ENCODE results near the gene LRRTM4. TPM values are rescaled to one million over a fixed set of nuclear protein-coding genes. Genes with fewer than 3 reads are reported as not detected.
"Not testable (repeated sequence)": the region's sequence is repeated elsewhere in the genome, so short reads cannot be mapped to it uniquely, and the experiment has no call there.

The LRRTM4 gene
- total and polyA plus RNA-seq, 4 experiments from 2014 or later = not detected

DNA sequence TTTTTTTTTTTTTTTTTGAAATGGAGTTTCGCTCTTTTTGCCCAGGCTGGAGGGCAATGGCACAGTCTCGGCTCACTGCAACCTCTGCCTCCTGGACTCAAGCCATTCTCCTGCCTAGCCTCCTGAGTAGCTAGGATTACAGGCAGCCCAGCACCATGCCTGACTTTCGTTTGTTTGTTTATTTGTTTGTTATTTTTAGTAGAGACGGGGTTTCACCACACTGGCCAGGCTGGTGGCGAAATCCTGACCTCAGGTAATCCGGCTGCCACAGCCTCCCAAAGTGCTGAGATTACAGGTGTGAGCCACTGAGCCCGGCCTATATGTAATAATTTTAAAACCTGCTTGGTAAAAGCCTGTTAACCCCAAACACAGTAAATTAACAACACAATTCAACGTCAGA lies 435.7 kb downstream of the LRRTM4 start:
- no peak for DNase-seq
- CTCF ChIA-PET (ENCODE audit: partially characterized antibody) = no interaction called here
- H3K36me3 ChIP-seq (ENCODE audit: insufficient read depth, low read length) = no peaks in the 10 kb centered on the region
- H3K27me3 ChIP-seq (ENCODE audit: insufficient read depth, low read length) = no peaks in the 10 kb centered on the region
- intact Hi-C loops (cut with micrococcal nuclease) = no loop called here
- Mint-ChIP-seq H3K27me3 (no peaks in the 10 kb centered on the region), H3K4me1 (no peaks in the 10 kb centered on the region), H3K4me3 (no peak overlapping the region), H3K36me3 (no peaks in the 10 kb centered on the region), H3K9me3 (peaks cover 0 to 15% (median 12%) of the 10 kb centered on the region in 8 donors), H3K27ac (no peak overlapping the region)
- H3K27ac ChIP-seq (ENCODE audit: low read depth, low read length) = no peak overlapping the region
- no peaks in the 10 kb centered on the region for H3K4me1 ChIP-seq (ENCODE audit: insufficient read depth, low read length)
- no peaks in the 10 kb centered on the region for H3K9me3 ChIP-seq (ENCODE audit: control insufficient read depth in 1 of 2, low read length in 2 of 2)
- no peak overlapping the region for H3K4me3 ChIP-seq (ENCODE audit: low read length in 2 of 2)
- POLR2A ChIA-PET (ENCODE audit: partially characterized antibody) = no interaction called here

DNA sequence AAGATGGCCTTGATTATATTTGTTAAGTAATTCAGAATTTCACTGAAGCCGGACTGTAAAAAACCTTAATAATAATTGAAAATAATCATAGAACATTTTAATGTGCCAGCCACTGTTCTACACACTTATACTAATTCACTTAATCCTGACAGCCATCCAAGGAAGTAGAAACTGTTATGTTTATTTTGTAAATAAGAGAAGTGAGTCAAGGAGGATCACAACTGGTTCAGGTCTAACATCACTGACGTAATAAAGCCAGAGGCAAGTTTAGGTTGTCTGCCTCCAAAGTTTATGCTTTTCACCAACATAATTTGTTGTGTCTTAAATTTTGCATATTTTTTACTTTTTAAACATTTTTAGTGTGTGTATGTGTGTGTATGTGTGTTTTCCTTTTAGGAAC lies 436.1 kb downstream of the LRRTM4 start:
- Histone ChIP-seq H3K27me3 (ENCODE audit: insufficient read depth, low read length) (no peaks in the 10 kb centered on the region), H3K4me3 (ENCODE audit: low read length in 2 of 2) (no peak overlapping the region), H3K9me3 (ENCODE audit: control insufficient read depth in 1 of 2, low read length in 2 of 2) (no peaks in the 10 kb centered on the region), H3K4me1 (ENCODE audit: insufficient read depth, low read length) (no peaks in the 10 kb centered on the region), H3K27ac (ENCODE audit: low read depth, low read length) (no peak overlapping the region), H3K36me3 (ENCODE audit: insufficient read depth, low read length) (no peaks in the 10 kb centered on the region)
- intact Hi-C loops (cut with micrococcal nuclease) = no loop called here
- Mint-ChIP-seq H3K27ac (no peak overlapping the region), H3K36me3 (no peaks in the 10 kb centered on the region), H3K9me3 (peaks cover 0 to 14% (median 12%) of the 10 kb centered on the region in 8 donors), H3K4me1 (no peaks in the 10 kb centered on the region), H3K27me3 (no peaks in the 10 kb centered on the region), H3K4me3 (no peak overlapping the region)
- ChIA-PET POLR2A (ENCODE audit: partially characterized antibody) (no interaction called here), CTCF (ENCODE audit: partially characterized antibody) (no interaction called here)
- DNase-seq = no peak

DNA sequence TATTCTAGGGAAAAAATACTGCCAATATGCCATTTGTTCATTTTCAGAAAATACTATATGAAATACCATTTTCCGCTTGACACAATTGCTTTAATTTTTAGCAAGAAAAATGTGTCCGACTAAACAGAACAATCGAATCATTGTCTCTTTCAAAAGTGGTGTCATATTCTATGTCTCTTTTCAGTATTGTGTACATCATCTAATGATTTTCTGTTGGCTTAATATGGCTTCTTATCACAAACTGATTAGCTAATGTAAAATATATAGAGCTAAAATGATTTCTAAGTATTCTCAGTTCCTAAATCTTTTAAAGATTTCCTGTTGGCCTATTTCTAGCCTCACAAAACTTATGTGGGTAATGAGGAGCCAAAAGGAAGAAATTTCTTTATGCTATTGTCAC lies 436.6 kb downstream of the LRRTM4 start:
- DNase-seq = no peak
- H3K9me3 ChIP-seq (ENCODE audit: control insufficient read depth in 1 of 2, low read length in 2 of 2) = no peaks in the 10 kb centered on the region
- Mint-ChIP-seq H3K36me3 (no peaks in the 10 kb centered on the region), H3K4me1 (no peaks in the 10 kb centered on the region), H3K27ac (no peak overlapping the region), H3K9me3 (peaks cover 0 to 19% (median 11%) of the 10 kb centered on the region in 8 donors), H3K4me3 (no peak overlapping the region), H3K27me3 (no peaks in the 10 kb centered on the region)
- intact Hi-C loops (cut with micrococcal nuclease) = no loop called here
- H3K27me3 ChIP-seq (ENCODE audit: insufficient read depth, low read length) = no peaks in the 10 kb centered on the region
- H3K27ac ChIP-seq (ENCODE audit: low read depth, low read length) = no peak overlapping the region
- ChIA-PET CTCF (ENCODE audit: partially characterized antibody) (no interaction called here), POLR2A (ENCODE audit: partially characterized antibody) (no interaction called here)
- no peaks in the 10 kb centered on the region for H3K4me1 ChIP-seq (ENCODE audit: insufficient read depth, low read length)
- H3K36me3 ChIP-seq (ENCODE audit: insufficient read depth, low read length) = no peaks in the 10 kb centered on the region
- no peak overlapping the region for H3K4me3 ChIP-seq (ENCODE audit: low read length in 2 of 2)

DNA sequence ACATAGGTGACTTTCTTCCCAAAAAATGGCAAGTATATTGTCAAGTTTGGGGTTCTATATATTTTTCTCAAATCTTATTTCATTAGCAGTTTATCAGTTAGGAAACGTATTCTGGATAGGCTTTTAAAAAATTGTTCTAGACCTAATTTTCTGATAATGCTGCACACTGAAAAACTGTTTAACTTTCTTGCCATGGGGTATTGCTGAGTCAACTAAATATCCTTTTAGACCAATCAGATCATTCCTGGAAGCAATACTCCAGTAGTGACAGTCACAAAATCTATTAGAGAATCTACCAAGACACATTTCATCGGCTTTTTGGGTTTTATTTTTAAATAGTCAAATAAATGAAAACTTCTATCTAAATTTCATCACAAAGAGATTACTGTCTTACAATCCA lies 440.6 kb downstream of the LRRTM4 start:
- Histone ChIP-seq H3K4me1 (ENCODE audit: insufficient read depth, low read length) (no peaks in the 10 kb centered on the region), H3K4me3 (ENCODE audit: low read length in 2 of 2) (no peak overlapping the region), H3K27me3 (ENCODE audit: insufficient read depth, low read length) (no peaks in the 10 kb centered on the region), H3K9me3 (ENCODE audit: control insufficient read depth in 1 of 2, low read length in 2 of 2) (no peaks in the 10 kb centered on the region), H3K36me3 (ENCODE audit: insufficient read depth, low read length) (no peaks in the 10 kb centered on the region), H3K27ac (ENCODE audit: low read depth, low read length) (no peak overlapping the region)
- Mint-ChIP-seq H3K27ac (no peak overlapping the region), H3K27me3 (no peaks in the 10 kb centered on the region), H3K36me3 (no peaks in the 10 kb centered on the region), H3K9me3 (peaks cover 0 to 14% (median 7%) of the 10 kb centered on the region in 8 donors), H3K4me1 (no peaks in the 10 kb centered on the region), H3K4me3 (no peak overlapping the region)
- intact Hi-C loops (cut with micrococcal nuclease) = no loop called here
- ChIA-PET CTCF (ENCODE audit: partially characterized antibody) (no interaction called here), POLR2A (ENCODE audit: partially characterized antibody) (no interaction called here)
- DNase-seq = no peak

DNA sequence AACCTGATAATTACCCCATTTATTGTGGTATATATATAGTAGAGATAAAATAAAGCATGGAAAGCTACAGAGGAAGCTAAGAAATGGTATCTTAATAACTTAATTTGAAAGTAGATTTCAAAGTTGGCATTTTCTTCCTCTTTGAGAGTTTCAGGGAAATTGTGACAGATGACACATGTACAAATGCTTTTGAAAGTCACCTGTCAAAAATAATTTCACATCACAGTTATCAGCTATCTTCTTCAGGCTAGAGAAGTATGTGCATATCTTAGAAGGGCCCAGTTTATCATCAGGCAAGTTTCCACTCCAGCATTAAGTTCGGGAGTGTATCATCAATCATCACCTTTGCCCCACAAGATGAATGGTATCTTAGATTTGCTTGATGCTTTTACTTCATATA lies 457.9 kb downstream of the LRRTM4 start:
- ChIA-PET CTCF (ENCODE audit: partially characterized antibody) (no interaction called here), POLR2A (ENCODE audit: partially characterized antibody) (no interaction called here)
- Mint-ChIP-seq H3K27me3 (no peaks in the 10 kb centered on the region), H3K27ac (no peak overlapping the region), H3K36me3 (no peaks in the 10 kb centered on the region), H3K9me3 (peaks cover 0 to 20% (median 7%) of the 10 kb centered on the region in 8 donors), H3K4me1 (no peaks in the 10 kb centered on the region), H3K4me3 (no peak overlapping the region)
- intact Hi-C loops (cut with micrococcal nuclease) = no loop called here
- no peaks in the 10 kb centered on the region for H3K27me3 ChIP-seq (ENCODE audit: insufficient read depth, low read length)
- peaks cover 0 to 1% of the 10 kb centered on the region in 2 donors for H3K9me3 ChIP-seq (ENCODE audit: control insufficient read depth in 1 of 2, low read length in 2 of 2)
- H3K36me3 ChIP-seq (ENCODE audit: insufficient read depth, low read length) = no peaks in the 10 kb centered on the region
- no peaks in the 10 kb centered on the region for H3K4me1 ChIP-seq (ENCODE audit: insufficient read depth, low read length)
- no peak overlapping the region for H3K27ac ChIP-seq (ENCODE audit: low read depth, low read length)
- H3K4me3 ChIP-seq (ENCODE audit: low read length in 2 of 2) = no peak overlapping the region
- no peak for DNase-seq

DNA sequence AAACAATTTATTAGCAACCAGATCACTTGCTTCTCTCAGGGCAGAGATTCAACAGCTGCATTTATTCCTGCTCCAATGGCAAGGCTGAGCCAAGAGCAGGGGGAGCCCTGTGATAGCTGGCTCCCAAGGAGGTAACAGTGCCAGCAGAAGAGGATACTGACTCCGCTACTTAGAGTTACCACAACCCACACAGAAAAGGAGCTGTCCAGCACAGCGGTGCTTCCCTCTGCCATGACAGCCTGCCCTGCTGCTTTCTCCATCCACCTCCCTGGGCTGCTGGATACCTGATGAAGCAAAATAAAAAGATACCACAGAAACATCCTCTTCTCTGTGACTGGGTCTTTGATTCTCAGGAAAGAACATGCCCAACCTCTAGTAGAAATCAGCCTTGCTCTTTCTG lies 467.2 kb downstream of the LRRTM4 start:
- H3K9me3 ChIP-seq (ENCODE audit: control insufficient read depth in 1 of 2, low read length in 2 of 2) = peaks cover 0 to 2% of the 10 kb centered on the region in 2 donors
- H3K27me3 ChIP-seq (ENCODE audit: insufficient read depth, low read length) = no peaks in the 10 kb centered on the region
- Mint-ChIP-seq H3K27me3 (no peaks in the 10 kb centered on the region), H3K4me1 (no peaks in the 10 kb centered on the region), H3K27ac (no peak overlapping the region), H3K36me3 (no peaks in the 10 kb centered on the region), H3K9me3 (peaks cover 0 to 17% (median 5%) of the 10 kb centered on the region in 8 donors), H3K4me3 (no peak overlapping the region)
- ChIA-PET CTCF (ENCODE audit: partially characterized antibody) (no interaction called here), POLR2A (ENCODE audit: partially characterized antibody) (no interaction called here)
- H3K4me1 ChIP-seq (ENCODE audit: insufficient read depth, low read length) = no peaks in the 10 kb centered on the region
- intact Hi-C loops (cut with micrococcal nuclease) = no loop called here
- no peak overlapping the region for H3K4me3 ChIP-seq (ENCODE audit: low read length in 2 of 2)
- no peaks in the 10 kb centered on the region for H3K36me3 ChIP-seq (ENCODE audit: insufficient read depth, low read length)
- no peak for DNase-seq
- H3K27ac ChIP-seq (ENCODE audit: low read depth, low read length) = no peak overlapping the region

DNA sequence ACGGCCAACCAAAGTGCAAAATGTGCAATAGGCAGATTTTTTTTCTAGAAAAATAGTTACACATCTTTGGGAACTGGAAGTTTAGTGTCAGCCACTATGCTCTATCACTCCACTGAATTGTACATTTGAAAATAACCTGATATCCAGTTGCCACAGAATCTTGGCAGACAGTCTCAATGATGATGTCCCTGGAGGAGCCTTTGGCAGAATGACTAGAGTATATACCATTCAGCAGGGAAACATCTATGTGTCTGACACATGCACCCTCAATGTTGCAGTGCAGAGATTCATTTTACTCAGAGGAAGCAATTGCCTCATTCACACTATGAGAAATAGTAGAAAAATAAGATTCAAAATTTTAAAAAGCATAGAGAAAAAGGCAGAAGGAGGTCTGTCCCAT lies 475.8 kb downstream of the LRRTM4 start:
- H3K4me3 Mint-ChIP-seq = no peak overlapping the region
- intact Hi-C loops (cut with micrococcal nuclease) = no loop called here

DNA sequence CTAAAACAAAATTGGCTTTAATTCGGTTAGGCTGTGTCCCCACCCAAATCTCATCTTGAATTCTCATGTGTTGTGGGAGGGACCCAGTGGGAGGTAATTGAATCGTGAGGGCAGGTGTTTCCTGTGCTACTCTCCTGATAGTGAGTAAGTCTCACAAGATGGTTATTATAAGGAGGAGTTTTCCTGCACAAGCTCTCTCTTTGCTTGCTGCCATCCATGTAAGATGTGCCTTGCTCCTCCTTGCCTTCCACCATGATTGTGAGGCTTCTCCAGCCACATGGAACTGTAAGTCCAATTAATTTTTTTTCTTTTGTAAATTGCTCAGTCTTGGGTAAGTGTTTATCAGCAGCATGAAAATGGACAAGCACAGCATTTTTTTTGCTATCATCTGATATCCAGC lies 476.7 kb downstream of the LRRTM4 start:
- peaks cover 0 to 18% (median 11%) of the 10 kb centered on the region in 8 donors for H3K9me3 Mint-ChIP-seq
- H3K4me1 ChIP-seq (ENCODE audit: insufficient read depth, low read length); H3K9me3 ChIP-seq (ENCODE audit: control insufficient read depth in 1 of 2, low read length in 2 of 2); H3K27me3 ChIP-seq (ENCODE audit: insufficient read depth, low read length); H3K36me3 Mint-ChIP-seq; H3K4me1 Mint-ChIP-seq; H3K27ac ChIP-seq (ENCODE audit: low read depth, low read length); H3K27me3 Mint-ChIP-seq; POLR2A ChIA-PET (ENCODE audit: partially characterized antibody); CTCF ChIA-PET (ENCODE audit: partially characterized antibody); H3K36me3 ChIP-seq (ENCODE audit: insufficient read depth, low read length); H3K4me3 Mint-ChIP-seq; H3K27ac Mint-ChIP-seq; H3K4me3 ChIP-seq (ENCODE audit: low read length in 2 of 2); intact Hi-C loops (cut with micrococcal nuclease); DNase-seq: not testable (repeated sequence)

More for the DNA sequence above, 475.8 kb downstream of the LRRTM4 start:
- Histone ChIP-seq H3K27ac (ENCODE audit: low read depth, low read length) (no peak overlapping the region), H3K4me1 (ENCODE audit: insufficient read depth, low read length) (no peaks in the 10 kb centered on the region), H3K9me3 (ENCODE audit: control insufficient read depth in 1 of 2, low read length in 2 of 2) (no peaks in the 10 kb centered on the region), H3K4me3 (ENCODE audit: low read length in 2 of 2) (no peak overlapping the region), H3K36me3 (ENCODE audit: insufficient read depth, low read length) (no peaks in the 10 kb centered on the region), H3K27me3 (ENCODE audit: insufficient read depth, low read length) (no peaks in the 10 kb centered on the region)
- DNase-seq = no peak
- no peak overlapping the region for H3K27ac Mint-ChIP-seq
- ChIA-PET CTCF (ENCODE audit: partially characterized antibody) (no interaction called here), POLR2A (ENCODE audit: partially characterized antibody) (no interaction called here)
- H3K36me3 Mint-ChIP-seq = no peaks in the 10 kb centered on the region
- no peaks in the 10 kb centered on the region for H3K27me3 Mint-ChIP-seq
- H3K9me3 Mint-ChIP-seq = peaks cover 0 to 23% (median 10%) of the 10 kb centered on the region in 8 donors
- H3K4me1 Mint-ChIP-seq = no peaks in the 10 kb centered on the region

Data from CD4-positive, alpha-beta memory T cell (primary cell).